Nucleus accumbens (tissue), 56 donors: ENCODE measurements around the gene TLE4.
A peak's percentile ranks its signal among the peaks of the same experiment; 100 is the strongest.
"Not testable (repeated sequence)": the region's sequence is repeated elsewhere in the genome, so short reads cannot be mapped to it uniquely, and the experiment has no call there.

Experiments
- DNase-seq, 56 donors: peaks; one replicate each; lab custom pipeline; 2025; lab: John Stamatoyannopoulos, UW

Gene TLE4

DNA sequence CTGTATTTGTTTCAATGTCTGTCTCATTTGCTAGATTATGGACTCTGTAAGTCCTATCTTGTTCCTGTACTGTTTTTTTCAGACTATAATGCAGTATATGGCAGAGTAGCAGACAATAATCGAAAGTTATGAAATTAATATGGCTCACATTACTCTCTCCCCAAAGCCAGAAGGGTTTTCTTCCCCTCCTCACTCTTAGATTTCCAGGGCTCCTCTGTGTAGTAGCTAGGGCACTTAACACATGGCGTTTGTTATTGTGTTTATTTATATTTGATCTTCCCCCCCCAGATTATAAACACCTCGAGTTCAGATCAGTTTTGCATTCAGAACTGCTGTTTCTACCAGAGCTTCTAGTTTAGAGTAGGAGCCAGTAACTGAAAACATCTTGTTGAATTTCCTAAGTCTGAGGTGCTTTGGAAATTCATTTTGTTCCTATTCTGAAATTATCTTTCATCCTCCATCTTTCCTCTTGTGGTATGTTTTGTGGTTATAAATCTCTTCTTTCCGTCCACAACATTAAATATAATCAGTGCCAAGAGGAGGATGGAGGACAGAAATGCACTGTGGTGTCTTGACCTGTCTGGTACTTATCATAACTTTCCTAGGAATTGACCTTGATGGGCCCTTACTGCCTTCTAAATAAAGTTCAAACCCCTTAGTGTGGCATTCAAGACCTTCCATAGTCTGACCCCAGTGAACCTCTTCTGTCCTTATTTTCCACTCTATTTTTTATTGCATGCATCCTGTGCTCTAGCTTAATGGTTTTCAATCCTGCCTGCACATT, 27.0 kb downstream of the TLE4 start:
- no peak for DNase-seq

DNA sequence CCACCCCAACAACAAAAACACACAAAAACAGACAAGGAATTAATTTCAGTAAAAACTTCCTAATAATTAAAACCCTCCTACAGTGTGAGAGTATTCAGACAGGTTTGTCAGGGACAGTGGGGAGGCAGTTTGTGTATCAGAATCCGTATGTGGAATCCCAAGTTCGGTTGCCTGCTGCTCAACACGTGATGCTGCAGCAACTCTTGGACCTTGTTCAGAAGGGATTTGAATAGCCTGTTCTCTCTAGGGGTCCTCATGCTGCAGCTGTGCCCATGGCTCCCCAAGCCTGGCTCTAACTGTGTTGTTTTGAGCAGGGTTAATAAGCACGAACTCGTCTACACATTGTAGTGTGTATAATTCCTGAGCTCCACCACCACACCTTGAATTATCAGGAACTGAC, 28.7 kb downstream of the TLE4 start:
- peak in 24 of 56 donors; percentile 6 to 45 (median 22) for DNase-seq

DNA sequence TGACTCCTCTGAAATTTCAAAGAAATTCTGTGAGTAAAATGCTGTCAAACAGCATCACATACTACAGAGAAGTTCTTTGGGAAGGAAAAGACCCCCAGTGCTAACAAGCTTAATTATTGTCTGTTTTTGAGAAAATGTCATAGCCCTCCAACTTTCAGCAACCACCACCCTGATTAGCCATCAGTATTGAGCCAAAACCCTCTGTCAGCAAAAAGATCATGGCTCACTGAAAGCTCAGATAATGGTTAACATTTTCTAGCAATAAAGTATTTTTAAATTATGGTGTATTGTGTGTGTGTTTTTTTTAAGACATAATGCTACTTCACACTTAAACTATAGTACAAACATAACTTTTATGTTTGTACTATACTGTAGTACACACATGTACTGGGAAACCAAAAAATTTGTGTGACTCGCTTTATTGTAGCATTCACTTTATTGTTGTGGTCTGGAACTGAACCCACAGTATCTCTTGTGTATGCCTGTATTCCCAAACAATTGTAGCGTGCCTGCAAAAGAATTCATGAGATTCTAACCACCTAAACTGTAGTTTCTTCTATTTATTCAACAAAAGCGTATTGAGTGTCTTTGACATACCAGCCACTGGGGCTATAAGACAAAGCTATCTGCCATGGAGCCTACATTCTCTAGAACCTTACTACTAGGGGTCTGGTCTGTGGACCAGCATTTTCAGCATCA, 31.6 kb downstream of the TLE4 start:
- DNase-seq = no peak

DNA sequence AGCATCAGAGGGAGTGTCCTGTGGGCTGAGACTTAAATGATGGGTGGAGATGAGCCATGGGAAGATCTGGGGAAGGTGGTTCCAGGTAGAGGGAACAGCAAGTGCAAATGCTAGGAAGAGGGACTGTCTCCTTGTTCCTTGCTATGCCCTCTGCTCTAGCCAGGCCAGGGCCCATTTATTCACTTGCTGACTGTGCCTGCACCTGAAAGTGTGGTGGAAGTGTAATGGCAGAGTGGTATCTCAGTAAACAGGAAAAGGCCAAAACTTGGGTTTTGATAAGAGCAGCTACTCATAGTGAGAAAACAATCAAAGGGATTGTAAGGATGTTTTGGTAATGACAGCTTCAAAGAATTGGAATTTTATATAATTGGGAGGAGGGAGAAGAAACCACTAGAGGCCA, 32.4 kb downstream of the TLE4 start:
- no peak for DNase-seq

DNA sequence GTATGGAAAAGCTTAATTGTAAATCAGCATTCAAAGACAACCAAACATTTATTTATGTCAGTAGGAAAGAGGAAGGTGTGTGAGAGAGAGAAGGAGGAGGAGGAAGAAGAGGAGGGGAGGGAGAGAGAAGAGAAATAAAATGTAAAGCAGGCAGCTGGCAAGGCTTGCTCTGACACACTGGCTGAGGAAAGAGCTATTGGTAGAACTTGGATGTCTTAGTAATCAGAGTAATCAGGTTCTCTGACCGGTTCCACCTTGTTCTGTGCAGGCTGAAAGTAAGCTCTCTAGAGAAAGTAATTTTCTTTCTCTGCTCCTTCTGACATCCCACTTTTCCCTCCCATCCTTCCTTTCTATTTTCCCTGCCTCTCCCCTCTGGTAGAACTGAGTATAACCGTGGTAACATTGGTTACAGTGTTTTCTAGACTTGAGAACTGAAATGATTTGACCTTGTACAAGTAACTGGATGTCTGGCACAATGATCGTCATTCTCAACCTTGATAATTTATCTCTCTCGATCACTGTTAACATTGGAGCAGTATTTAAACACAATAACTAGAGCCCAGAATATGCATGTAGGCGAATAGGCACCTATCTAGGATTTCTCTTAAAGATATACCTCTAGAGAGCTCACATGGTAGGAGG, 33.3 kb downstream of the TLE4 start:
- no peak for DNase-seq

DNA sequence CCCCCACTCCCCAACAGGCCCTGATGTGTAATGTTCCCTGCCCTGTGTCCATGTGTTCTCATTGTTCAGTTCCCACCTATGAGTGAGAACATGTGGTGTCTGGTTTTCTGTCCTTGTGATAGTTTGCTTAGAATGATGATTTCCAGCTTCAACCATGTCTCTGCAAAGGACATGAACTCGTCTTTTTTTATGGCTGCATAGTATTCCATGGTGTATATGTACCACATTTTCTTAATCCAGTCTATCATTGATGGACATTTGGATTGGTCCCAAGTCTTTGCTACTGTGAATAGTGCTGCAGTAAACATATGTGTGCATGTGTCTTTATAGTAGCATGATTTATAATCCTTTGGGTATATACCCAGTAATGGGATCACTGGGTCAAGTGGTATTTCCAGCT, 34.8 kb downstream of the TLE4 start:
- not testable (repeated sequence) for DNase-seq

DNA sequence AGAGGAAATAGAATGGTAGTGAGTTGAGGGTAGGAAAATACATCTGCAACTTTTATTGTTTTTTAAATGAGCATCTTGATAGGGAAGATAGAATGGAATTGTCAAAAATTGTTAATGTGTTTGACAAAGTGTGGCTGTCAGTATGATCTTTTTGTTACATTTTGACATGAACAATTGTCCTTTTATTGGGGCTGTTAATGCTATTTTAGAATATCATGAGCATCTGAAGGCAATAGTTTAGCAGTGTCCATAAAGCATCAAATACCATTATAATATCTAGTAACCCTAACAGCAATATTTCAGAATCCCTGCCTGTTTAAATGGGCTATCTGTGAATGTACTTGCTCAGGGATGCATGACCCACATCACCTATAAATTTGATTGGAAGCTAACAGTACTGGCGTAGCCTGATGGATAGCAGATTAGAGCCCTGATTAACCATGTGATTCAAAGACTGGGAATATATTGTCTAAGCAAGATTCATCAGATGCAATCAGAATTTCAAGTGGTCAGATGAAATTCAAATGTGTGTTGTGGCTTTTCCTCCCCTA, 37.8 kb downstream of the TLE4 start:
- DNase-seq = no peak

DNA sequence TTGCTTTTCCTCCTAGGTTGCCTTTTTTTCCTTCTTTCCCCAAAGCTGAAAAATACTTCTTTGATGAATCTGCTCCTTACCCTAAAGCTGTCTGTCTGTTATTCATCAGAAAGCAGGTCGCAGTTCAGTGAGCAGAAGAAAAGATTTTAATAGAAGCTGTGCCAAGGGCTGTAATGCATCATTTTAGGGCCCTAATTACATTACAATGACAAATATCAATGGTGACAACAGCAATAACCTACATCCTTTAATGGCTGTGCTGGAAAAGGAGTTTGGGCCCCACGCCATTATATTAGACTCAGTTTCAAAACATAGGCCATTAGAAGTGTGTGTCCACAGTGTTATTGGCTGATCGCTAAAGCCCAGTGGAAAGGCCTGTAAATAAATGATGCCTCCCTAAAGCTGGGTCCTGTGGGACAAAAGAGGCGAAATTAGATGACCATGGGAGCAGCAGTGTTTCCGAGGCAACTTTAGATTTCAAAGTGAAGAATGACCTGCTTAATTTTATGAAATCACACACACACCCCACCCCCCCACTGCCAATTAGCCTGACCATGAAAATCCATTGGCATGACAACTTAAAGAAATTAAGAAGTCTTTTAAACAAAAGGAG, 38.4 kb downstream of the TLE4 start:
- peak in 1 of 56 donors; percentile 12 for DNase-seq

DNA sequence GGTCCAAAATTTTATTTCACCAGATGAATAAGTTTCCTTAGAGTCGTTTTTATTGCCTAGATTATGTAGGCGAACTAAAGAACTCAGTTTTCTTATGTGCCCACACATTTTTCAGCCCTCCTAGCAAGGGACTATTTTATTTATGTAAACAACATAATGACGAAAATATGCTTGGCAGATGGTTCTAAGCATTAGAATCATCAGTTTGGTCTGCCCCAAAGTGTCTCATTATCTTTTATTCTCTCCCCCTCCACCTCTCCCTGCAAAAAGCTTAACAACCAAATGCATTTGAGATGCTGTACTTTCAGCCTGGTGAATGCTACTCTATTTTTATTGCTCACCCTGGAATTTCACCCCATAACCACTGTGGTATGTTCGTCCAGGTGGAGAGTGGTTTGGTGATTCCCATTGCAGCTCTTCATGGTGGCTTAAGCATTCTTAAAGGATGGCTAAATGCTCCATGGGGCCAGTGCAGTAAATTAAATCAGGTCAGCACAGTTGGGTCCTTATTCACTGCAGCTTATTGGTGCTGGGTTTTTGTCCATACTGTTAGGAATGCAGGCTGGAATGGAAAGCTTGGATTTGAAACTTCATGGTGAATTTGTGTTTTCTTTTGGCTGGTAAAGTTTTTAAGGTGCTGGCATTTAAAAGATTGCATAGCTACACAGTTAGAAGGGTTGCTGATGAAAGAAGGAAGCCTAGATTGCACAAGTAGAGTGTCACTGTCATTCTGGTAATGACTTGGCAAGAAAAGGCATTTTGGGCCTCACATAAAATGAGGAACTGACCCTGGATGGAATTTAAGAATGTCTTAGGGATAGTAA, 39.2 kb downstream of the TLE4 start:
- DNase-seq = no peak

DNA sequence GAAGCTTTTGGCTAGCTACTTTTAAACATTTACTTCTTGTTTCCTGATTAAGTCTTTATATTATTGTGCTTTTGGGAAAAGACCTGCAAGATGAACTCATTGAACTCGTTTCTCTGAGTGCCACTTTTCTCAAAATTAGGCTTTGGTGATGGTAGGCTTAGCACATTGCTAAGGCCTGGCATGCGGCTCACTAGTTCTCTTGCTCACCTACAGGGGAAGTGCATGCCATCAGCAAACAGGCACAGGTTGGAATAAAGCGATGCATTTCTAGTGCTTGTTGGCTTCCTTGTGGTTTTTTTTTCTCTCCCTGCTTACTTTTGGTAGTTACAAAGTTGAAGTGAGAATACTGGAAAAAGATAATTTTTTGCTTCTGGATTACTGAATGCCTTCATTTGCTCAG, 41.4 kb downstream of the TLE4 start:
- DNase-seq = no peak

DNA sequence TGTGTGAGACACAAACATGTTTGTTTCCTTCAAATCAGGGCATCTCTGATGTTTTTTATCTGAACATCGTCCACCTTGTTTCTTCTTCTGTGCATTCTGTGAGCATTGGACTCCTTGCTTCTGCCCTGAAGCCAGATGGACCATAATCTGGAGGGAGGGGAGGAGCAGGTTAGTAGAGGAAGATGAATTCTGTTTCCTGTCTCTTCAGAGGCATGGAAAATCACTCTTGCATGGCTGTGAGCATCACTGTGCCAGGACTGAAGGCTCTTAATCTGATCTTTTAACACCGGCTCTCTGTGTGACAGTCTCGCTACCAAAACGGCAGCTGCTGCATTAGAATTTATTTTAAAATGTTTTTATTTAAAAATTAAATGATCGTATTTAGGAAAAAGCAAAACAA, 43.3 kb downstream of the TLE4 start:
- no peak for DNase-seq

DNA sequence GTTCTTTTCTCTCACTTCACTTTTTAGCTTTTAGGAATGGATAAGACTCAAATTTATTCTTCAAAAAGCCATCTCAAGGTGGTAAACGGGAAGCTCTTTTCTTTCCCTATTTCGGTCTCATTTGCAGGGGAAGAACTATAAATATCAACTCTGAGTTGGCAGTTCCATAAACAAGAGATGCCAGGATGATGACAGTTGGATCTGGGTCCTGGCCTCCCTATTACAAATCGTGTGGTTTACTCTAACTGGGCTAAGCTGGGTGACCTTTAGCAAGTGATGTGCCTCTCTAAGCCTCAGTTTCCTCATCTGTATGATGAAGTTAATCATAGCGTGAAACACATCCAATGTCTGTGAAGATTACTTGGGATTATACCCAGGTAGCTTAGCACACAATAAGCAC, 44.2 kb downstream of the TLE4 start:
- DNase-seq = no peak

DNA sequence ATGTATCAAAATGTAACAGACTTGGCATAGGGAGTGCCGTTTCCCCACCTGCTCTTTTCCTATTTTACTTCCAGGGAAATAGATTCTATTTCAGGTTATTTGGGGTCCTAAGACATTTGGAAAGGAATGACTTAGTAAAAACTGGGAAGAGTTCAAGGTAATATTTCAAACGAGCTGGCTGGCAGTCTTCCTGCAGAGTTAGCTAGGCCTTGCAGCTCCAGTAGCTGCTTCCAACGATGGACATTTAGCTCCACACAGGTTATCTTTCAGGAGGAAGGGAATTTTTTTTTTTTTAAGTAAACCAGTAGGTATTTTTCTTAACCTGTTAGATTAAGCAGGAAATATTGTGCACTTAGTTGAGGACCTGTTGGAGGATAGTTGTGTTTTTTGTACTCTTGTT, 45.2 kb downstream of the TLE4 start:
- no peak for DNase-seq

DNA sequence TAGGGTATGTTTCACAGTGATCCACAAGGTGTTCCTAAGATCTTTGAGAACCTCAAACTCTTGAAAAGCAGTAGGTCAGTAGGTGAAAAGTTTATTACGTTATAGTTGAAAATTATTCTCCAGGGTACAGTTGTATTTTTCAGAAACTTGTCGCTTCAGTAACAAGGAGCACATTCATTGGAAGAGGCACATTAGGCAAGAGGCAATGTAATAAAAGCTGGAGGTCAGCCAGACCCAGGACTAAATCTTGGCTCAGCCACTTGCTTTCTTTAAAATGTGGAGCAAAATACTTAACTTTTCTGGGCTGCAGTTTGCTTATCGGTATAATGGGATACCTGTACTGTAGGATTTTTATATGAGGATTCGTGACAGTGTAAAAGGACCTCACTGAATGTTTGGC, 45.6 kb downstream of the TLE4 start:
- no peak for DNase-seq

DNA sequence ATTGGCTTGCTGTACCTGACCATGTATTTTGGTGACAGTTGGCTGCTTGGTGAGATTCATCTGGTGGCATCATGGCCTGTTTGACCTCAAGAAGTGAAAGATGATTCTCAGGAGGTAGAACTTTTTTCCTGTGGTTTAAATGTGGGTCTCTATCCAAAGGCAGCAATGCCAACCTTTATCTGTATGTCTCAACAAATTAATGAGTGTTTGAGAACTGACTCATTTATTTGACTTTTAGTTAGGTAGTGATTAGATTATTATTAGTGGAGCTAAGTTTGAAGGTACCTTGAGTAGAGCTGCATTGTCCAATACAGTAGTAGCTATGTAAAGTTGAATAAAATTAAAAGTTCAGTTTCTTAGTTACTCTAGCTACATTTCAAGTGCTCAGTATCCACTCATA, 48.2 kb downstream of the TLE4 start:
- no peak for DNase-seq

DNA sequence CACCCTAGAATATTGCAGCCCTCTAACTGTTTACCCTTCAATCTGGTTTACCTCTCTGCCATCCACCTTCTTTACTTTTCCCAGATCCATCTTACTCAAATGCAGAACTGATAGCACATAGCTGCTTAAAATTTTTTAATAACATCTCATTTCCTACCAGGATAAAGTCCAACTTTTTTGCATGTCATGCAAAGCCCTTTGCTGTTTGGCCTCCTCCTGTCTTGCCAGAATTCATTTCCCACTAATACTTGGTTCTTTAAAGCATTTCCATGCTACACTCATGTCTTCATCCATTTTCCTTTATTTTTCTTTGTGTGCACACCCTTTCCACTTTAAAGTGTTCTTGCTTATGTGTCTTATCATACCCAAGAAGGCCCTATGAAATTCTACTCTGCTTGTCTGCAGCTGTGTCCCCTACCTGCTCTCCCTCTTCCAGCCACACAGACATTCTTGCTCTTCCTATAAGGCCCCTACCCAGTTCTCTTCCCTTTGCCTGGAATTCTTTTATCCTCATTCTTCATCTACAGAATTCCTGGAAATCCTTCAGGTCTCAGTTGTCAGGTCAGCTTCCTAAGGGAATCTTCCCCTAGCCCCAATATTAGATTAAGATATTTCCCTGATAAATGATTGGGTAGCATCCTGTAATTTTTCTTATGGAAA, 50.3 kb downstream of the TLE4 start:
- no peak for DNase-seq

DNA sequence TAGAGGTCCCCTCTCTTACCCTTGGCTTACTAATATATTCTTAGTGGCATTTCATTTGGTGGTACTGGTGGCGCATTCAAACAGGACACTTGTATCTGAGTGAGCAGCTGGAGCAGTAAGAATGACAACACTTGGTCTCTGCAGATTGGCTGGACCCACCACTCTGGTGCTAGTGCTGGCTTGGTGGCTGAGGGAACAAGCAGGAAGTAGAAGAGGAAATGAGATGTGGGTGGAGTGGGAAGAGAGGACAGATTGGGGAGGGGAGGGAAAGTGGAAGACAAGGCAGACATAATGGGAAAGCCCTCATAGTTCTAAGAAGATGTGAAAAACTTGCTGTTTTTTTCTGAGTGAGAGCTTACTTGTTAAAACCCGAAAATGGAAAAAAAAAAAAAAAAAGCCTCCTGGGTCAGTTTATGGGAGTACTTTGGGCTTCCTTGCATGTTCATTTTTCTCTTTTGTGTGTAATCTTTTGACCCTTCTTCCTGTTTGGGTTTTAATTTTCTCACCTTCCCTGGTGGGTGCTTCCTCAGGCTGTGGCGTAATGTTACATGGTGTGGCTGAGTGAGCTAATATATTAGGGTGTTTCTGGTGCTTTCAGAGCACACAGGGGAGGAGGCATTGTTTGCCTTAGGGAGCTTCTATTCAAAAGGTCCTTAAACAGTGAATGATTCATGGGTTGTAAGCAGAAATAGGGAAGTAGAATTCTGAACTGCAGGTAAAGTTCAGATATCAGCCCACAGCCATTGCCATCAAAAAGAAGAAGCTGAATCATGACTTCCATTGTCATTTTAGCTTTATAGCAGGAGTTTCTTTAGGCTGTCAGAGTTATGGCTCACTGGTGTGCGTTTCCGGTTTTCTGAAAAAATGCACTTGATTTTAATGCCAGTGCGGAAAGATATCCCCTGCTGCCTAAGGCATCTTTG, 52.3 kb downstream of the TLE4 start:
- peak in 16 of 56 donors; percentile 6 to 43 (median 14) for DNase-seq

DNA sequence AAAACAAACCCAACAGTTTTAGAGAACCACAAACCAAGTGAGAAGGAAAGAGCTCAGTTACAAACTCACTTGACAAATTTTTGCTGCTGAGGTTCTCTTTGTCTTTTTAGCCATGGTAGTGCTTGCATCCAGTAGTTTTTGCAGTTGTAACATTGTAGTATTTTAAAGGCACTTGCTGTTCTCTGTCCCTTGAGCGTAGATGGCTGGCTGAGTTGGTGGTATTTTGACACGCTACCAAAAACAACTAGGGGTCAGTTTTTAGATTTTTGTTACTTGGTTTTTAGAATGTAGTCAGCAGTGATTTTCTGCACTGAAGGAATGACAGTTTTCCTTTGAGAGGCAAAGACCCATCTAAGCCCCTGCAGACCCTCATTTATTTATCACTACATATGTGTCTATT, 58.0 kb downstream of the TLE4 start:
- no peak for DNase-seq
